MG63 (cell line): Measurements from ENCODE around the gene UBE2V1. TPM values are rescaled to one million over a fixed set of nuclear protein-coding genes. Genes with fewer than 3 reads are reported as not detected.
"Not testable (repeated sequence)": the region's sequence is repeated elsewhere in the genome, so short reads cannot be mapped to it uniquely, and the experiment has no call there.

Experiments used
- DNase-seq: peaks from one replicate; pipeline ENCODE4 v3.0.0-alpha.2; 2020
- H3K27me3 ChIP-seq: fragments of 250-450 bp; sonication (Bioruptor Pico); 2 replicates; pipeline ENCODE4 v1.5.1; 2020; ENCODE audit warnings: mild to moderate bottlenecking, moderate library complexity
- H3K36me3 ChIP-seq: fragments of 250-450 bp; sonication (Bioruptor Pico); 2 replicates; pipeline ENCODE4 v1.5.1; 2020; ENCODE audit warnings: mild to moderate bottlenecking, moderate library complexity
- H3K4me3 ChIP-seq: fragments of 250-450 bp; sonication (Bioruptor Pico); 2 replicates; pipeline ENCODE4 v1.5.1; 2020; ENCODE audit warnings: mild to moderate bottlenecking, moderate library complexity
- H3K9me3 ChIP-seq: fragments of 250-450 bp; sonication (Bioruptor Pico); 2 replicates; pipeline ENCODE4 v1.5.1; 2020; ENCODE audit warnings: mild to moderate bottlenecking, moderate library complexity
- total RNA-seq: library from RNA; depleted of rRNA; stranded (reverse); fragments of >200 nt; shearing (Covaris generic); gene quantifications from 2 replicates; pipeline ENCODE4 v1.2.3, GENCODE V29; 2014; ENCODE audit warnings: low replicate concordance

UBE2V1 gene
- total RNA-seq, 1 experiment from 2014 or later = 23.3 TPM

DNA sequence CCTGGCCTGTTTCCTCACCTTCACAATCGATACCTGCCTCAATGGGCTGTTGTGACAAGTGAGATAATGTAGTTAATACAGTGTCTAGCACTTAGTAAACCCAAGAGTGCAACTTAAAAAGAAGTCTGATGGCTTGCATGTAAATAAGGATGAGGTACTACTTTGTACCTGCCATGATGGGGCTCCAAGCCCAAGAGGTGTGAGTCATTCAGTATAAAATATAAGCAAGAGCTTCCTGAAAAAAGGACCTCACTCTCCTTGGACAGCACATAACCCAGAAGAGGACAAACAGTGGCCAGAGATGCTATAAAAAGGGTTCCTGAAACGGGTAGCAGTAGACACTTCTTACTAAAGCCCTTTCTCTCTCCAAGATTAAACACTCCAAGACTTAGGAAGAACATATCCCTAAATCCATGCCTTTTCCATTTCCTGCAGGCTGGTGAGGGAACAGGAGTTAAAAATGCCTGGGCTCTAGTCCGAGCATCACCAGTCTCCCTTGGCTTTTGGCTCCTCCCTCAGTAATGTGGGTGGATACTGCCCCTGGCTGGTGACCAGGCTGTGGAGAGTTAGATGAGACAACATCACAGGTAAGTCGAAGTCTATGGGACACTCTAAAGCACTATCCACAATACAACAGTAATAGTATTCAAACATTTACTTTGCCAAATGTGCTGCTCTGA lies 4.3 kb downstream of the UBE2V1 start:
- Histone ChIP-seq H3K27me3 (no peaks in the 10 kb centered on the region), H3K4me3 (no peak overlapping the region), H3K36me3 (peaks cover 46% of the 10 kb centered on the region), H3K9me3 (no peaks in the 10 kb centered on the region)
- no peak for DNase-seq

DNA sequence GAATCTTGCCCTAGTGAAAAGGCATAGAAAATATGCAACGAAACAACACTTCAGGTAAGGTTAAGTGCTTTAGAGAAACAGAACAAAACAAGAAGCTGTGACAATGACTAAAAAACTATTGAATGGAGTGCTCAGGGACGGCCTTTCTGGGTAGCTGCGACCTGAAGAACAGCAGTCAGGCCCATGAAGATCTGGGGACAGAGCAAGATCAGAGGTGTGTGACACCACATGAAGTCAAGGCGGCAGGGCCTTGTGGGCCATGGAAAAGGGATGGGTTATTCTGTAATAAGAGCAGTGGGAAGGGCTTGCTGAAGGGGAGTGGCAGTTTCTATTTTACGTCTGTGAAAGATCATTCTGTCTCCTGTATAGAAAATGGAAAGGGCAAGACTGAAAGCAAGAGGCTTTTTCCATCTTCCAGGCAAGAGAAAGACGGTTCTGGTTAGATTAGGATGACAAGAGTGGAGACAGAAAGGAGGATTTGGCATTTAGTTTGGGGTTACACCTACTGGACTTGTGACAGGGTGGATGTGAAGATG lies 5.1 kb downstream of the UBE2V1 start:
- H3K27me3 ChIP-seq = no peaks in the 10 kb centered on the region
- no peak for DNase-seq
- no peaks in the 10 kb centered on the region for H3K9me3 ChIP-seq
- H3K4me3 ChIP-seq = no peak overlapping the region
- peaks cover 51% of the 10 kb centered on the region for H3K36me3 ChIP-seq

DNA sequence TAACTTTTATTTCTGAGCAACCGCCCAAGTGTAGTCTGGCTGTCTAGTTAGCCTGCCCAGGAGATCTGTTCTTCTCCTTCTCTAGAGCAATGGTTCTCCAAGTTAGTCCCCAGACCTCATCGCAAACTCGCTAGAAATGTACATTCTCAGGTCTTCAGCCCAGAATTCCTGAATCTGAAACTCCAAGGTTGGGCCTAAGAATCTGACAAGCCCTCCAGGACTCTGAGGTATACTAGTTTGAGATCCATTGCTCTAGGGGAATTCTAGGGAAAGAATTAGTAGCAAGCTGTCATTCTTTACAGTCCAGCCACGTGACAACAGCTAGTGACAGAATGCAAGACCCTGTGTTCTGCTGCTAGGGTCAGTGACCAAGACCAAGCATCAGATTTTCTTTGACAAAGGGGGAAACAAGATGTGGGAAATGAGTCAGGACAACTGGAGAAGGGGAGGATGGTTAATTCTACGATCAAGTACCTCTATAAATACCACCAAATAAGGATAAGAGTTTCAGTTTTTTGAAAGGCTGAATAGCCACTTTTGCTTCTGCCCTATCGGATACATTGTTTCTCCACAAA lies 5.8 kb downstream of the UBE2V1 start:
- DNase-seq = no peak

DNA sequence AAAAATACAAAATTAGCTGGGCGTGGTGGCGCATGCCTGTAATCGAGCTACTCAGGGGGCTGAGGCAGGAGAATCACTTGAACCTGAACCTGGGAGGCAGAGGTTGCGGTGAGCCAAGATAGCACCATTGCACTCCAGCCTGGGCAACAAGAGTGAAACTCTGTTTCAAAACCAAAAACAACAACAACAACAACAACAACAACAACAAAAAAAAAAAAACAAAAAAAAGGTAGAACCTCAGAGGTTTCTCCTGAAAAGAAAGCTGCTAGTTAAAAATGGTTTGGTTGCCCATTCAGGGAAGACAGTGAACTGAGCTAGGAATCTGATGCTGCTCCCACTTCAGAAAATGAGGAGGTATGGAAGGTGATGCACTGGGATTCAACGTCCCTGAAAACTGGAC lies 6.3 kb downstream of the UBE2V1 start:
- DNase-seq, H3K27me3 ChIP-seq, H3K4me3 ChIP-seq, H3K9me3 ChIP-seq: not testable (repeated sequence)
- peaks cover 61% of the 10 kb centered on the region for H3K36me3 ChIP-seq

More for the DNA sequence above, 5.8 kb downstream of the UBE2V1 start:
- H3K36me3 ChIP-seq = peaks cover 57% of the 10 kb centered on the region
- H3K9me3 ChIP-seq = no peaks in the 10 kb centered on the region
- H3K27me3 ChIP-seq = no peaks in the 10 kb centered on the region
- H3K4me3 ChIP-seq = no peak overlapping the region

DNA sequence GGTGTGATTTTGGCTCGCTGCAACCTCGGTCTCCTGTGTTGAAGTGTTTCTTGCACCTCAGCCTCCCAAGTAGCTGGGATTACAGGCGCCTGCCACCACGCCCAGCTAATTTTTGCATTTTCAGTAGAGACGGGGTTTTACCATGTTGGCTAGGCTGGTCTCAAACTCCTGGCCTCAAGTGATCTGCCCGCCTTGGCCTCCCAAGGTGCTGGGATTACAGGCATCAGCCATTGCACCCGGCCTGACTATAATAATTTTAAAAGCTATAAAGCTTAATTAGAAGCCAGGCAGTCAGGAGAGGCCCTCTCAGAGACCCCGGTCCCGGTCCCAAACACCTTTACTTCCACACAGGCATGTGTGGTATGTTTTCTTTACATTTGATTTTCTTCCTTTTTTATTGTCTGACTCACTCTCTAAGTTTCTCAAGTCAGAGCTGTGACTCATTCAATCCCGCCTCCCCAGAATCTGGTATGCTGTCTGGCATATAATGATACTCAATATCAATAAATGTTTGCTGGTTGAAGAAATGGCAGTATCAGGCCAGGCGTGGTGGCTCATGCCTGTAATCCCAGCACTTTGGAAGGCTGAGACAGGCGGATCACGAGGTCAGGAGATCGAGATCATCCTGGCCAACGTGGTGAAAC lies 9.4 kb downstream of the UBE2V1 start:
- not testable (repeated sequence) for H3K27me3 ChIP-seq, H3K4me3 ChIP-seq, H3K9me3 ChIP-seq
- peak; percentile 88 for DNase-seq
- peaks cover 52% of the 10 kb centered on the region for H3K36me3 ChIP-seq

DNA sequence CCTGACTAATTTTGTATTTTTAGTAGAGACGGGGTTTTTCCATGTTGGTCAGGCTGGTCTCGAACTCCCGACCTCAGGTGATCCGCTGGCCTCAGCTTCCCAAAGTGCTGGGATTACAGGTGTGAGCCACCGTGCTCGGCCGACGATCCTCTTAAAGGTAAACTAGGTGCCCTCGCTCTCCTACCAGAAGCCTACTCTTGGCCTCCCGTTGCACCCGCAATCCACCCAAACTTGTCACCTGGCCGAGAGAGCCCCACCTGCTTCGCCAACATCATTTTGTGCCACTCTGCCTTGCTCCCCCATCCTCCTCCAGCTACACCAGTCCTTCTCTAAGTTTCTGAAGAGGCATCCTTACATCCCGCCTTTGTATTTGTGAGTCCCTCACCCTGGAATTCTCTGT lies 10.4 kb downstream of the UBE2V1 start:
- not testable (repeated sequence) for H3K4me3 ChIP-seq, H3K9me3 ChIP-seq, DNase-seq, H3K27me3 ChIP-seq
- peaks cover 52% of the 10 kb centered on the region for H3K36me3 ChIP-seq

DNA sequence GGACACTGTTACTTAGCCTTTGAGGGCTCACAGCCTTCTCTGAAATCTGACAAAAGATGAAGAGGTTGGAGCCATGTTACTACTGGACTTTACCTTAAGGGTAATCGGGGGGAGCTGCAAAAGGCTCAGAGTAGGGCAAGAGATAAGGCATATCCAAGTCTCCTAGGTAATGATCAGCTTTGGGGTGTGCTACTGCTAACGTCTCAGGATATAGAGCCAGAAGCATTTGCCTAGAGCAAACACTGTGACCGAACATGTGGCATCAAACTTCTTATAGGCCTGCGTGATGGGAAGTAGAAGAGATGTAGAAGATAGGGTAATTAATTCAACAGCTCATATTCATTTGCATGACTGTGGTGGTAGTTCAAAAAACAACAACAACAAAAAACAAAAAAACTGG lies 11.1 kb downstream of the UBE2V1 start:
- Histone ChIP-seq H3K27me3 (no peaks in the 10 kb centered on the region), H3K36me3 (peaks cover 56% of the 10 kb centered on the region), H3K4me3 (no peak overlapping the region), H3K9me3 (no peaks in the 10 kb centered on the region)
- no peak for DNase-seq

DNA sequence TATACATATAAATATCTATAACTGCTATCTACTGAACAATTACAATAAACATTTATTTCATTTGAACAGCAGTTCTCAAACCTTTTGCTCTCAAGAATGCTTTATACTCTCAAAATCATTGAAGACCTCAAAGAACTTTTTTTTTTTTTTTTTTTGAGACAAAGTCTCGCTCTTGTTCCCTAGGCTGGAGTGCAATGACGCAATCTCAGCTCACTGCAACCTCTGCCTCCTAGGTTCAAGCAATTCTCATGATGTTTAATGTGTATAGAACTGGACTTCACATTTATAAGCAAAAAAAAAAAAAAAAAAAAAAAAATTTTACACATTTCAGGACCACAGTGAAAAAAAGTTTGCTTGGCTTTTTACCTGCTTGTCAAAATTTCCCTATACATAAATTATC lies 11.7 kb downstream of the UBE2V1 start:
- peaks cover 62% of the 10 kb centered on the region for H3K36me3 ChIP-seq
- no peak for DNase-seq
- H3K4me3 ChIP-seq = no peak overlapping the region
- H3K9me3 ChIP-seq = no peaks in the 10 kb centered on the region
- no peaks in the 10 kb centered on the region for H3K27me3 ChIP-seq

DNA sequence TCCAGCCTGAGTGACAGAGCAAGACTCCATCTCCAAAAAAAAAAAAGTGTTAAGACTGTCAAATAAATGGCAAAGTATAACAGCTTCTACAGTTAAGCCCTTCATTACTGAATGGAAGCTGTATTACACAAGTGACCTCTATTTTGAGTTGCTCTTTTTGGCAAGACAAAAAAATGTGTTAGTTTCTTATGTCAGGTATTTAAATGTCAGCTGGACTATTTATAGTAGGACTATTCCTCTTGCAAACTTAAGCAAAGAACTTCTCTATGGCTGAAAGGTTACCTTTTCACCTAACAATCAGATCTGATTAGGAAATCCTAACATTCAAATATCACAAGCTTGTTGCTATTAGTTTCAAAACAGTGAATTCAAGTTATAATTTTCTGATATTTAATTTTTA lies 12.4 kb downstream of the UBE2V1 start:
- Histone ChIP-seq H3K9me3 (no peaks in the 10 kb centered on the region), H3K36me3 (peaks cover 70% of the 10 kb centered on the region), H3K4me3 (no peak overlapping the region), H3K27me3 (no peaks in the 10 kb centered on the region)
- DNase-seq = no peak

DNA sequence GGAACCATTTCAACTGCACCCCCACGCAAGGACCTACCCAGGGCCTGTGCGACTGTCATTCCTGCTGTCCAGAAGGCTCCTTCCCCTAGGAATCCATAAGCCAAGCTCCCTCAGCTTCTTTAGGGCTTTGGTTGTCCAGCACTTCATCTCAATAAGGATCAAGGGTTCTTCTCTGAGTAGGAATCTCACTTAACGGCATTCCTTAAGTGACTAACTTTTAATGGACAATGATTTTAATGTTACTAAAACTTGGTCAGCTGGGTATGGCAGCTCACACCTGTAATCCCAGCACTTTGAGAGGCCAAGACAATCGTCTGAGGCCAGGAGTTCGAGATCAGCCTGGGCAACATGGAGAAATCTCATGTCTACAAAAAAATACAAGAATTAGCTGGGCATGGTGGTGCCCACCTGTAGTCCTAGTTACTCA lies 13.4 kb downstream of the UBE2V1 start:
- Histone ChIP-seq H3K4me3 (no peak overlapping the region), H3K36me3 (peaks cover 71% of the 10 kb centered on the region), H3K27me3 (no peaks in the 10 kb centered on the region), H3K9me3 (no peaks in the 10 kb centered on the region)
- DNase-seq = no peak

DNA sequence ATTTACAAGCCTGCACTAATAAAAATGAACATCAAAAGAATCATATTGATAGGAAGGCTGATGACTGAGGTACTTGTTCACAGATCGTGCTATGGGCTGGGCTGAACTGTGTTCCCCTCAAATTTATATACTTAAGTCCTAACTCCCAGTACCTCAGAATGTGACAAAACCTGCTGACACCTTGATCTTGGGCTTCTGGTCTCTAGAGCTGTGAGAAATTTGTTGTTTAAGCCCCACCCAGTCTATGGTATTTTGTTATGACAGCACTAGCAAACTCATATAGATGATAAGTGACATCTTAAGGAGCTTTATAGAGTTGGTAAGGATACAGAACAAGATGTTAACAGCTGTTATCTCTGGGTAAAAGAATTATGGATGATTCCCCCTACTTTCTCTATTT lies 13.8 kb downstream of the UBE2V1 start:
- Histone ChIP-seq H3K27me3 (no peaks in the 10 kb centered on the region), H3K36me3 (peaks cover 75% of the 10 kb centered on the region), H3K9me3 (no peaks in the 10 kb centered on the region), H3K4me3 (no peak overlapping the region)
- no peak for DNase-seq

DNA sequence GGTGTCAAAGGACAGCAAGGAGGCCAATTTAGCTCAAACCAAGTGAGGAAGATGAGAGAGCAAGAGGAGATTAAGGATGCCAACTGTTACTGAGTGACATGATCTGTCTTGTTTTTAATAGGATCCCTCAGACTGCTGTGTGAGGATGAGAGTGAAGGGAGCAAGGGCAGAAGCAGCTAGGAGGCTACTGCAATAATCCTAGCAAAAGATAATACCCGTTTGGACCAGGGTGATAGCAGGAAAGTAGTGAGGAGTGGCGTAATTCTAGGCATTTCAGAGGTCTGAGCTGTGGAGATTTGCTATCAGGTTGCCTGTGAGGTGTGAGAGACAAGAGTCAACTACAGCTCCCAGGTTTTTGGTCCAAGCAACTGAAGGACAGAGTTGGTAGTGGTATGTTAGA lies 14.7 kb downstream of the UBE2V1 start:
- DNase-seq = no peak
- no peaks in the 10 kb centered on the region for H3K9me3 ChIP-seq
- H3K4me3 ChIP-seq = no peak overlapping the region
- H3K36me3 ChIP-seq = peaks cover 78% of the 10 kb centered on the region
- no peaks in the 10 kb centered on the region for H3K27me3 ChIP-seq

DNA sequence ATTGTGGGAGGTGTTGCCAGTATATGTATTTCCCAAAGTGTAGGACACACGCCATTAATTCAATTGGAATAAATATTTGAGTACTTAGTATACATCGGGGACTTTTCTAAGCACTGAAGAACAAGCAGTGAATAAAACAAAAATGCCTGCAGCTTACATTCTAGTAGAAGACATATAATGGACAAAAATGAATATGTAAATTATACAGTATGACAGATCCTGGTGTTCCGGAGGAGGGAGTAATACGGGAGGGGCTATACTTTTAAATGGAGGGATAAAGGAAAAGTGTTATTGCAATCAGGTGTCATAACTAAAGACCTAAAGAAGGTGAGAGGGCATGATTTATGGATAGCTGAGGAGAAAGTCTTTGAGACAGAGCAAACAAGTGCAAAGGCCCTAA lies 15.1 kb downstream of the UBE2V1 start:
- Histone ChIP-seq H3K4me3 (no peak overlapping the region), H3K36me3 (peaks cover 78% of the 10 kb centered on the region), H3K9me3 (no peaks in the 10 kb centered on the region), H3K27me3 (no peaks in the 10 kb centered on the region)
- no peak for DNase-seq

DNA sequence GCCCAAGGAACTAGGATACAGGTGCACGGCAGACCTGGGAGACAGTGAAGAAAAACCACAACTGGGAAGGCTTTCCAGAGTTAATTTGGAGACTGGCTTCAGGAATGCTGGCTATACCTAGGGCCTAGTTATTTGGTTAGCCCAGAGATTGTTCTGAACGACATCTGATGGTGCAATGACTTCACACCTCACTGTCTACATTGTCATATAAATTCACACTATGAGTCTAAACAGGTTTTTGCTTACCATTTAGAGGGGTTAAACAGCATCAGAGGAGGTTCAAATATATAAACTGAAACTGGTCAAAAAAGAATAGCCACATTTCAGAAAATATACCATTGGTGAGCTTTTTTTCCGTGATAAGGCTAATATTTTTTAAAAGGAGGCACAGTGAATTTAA lies 16.7 kb downstream of the UBE2V1 start:
- DNase-seq = no peak
- H3K27me3 ChIP-seq = no peaks in the 10 kb centered on the region
- H3K4me3 ChIP-seq = no peak overlapping the region
- peaks cover 81% of the 10 kb centered on the region for H3K36me3 ChIP-seq
- H3K9me3 ChIP-seq = no peaks in the 10 kb centered on the region

DNA sequence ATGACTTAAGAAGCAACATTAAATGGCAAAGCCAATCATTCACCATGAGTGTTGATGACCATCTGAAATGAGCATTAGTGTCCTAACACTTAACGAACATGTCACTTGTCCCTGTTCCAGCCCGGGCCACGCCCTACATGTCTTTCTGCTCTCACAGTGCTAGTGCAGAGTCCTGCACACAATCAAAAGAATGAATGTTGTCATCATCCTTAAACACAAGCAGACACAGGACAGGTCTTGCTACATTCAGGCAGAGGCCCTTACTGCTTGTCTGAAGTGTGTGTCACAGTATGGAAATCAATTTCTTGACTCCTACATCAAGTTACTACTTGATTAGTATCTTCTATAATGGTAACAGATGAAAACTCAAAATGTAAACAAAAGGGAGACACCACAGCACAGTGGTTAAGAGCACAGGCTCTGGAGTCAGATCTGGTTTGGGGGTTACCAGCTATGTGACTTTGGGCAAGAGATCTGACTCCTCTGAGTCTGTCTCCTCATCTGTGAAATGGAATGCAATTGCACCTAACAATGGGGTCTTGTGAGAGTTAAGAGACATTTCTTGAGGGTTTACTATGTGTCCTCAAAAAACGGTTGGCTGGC lies 17.4 kb downstream of the UBE2V1 start:
- Histone ChIP-seq H3K9me3 (no peaks in the 10 kb centered on the region), H3K36me3 (peaks cover 82% of the 10 kb centered on the region), H3K4me3 (no peak overlapping the region), H3K27me3 (no peaks in the 10 kb centered on the region)
- no peak for DNase-seq

DNA sequence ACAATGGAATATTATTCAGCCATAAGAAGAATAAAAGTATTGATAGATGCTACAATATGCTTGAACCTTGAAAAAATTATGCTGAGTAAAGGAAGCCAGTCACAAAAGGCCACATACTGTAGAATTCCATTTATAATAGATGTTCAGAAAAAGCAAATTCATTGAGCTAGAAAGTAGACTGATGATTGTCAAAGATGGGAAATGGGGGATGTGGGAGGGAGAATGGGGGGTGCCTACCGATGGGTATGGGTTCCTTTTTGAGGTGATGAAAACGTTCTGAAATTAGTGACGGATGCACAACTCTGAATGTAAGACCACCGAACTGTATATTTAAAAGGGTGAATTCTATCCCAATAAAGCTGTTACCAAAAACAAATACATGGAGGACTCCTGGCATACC lies 18.4 kb downstream of the UBE2V1 start:
- no peaks in the 10 kb centered on the region for H3K9me3 ChIP-seq
- peaks cover 86% of the 10 kb centered on the region for H3K36me3 ChIP-seq
- H3K27me3 ChIP-seq = no peaks in the 10 kb centered on the region
- DNase-seq = no peak
- H3K4me3 ChIP-seq = no peak overlapping the region

DNA sequence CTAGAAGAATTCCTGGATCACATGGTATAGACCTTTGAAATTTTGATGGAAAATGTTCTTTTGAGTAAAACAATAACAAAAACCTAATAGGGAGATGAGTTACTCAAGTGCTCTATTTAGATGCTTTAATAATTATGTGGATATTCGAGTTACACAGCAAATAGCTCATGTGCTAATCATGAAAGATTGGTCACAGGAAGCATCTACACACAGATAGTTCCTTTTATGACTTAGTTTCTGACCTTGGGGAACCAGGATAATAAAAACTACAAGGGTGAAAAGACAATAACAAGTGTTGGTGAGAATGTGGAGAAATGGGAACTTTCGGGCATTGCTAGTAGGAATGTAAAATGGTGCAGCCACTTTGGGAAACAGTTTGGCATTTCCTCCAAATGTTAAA lies 19.7 kb downstream of the UBE2V1 start:
- H3K9me3 ChIP-seq = no peaks in the 10 kb centered on the region
- H3K4me3 ChIP-seq = no peak overlapping the region
- no peaks in the 10 kb centered on the region for H3K27me3 ChIP-seq
- peaks cover 88% of the 10 kb centered on the region for H3K36me3 ChIP-seq
- no peak for DNase-seq
